NCI-H2029 treated with DMSO at 0.1 percent for 48 hours (cell line): ENCODE measurements around the gene HOXD3.
A peak's percentile ranks its signal among the peaks of the same experiment; 100 is the strongest.

Experiments
- DNase-seq: peaks from one replicate; lab custom pipeline; 2025; lab: John Stamatoyannopoulos, UW

The HOXD3 gene

DNA sequence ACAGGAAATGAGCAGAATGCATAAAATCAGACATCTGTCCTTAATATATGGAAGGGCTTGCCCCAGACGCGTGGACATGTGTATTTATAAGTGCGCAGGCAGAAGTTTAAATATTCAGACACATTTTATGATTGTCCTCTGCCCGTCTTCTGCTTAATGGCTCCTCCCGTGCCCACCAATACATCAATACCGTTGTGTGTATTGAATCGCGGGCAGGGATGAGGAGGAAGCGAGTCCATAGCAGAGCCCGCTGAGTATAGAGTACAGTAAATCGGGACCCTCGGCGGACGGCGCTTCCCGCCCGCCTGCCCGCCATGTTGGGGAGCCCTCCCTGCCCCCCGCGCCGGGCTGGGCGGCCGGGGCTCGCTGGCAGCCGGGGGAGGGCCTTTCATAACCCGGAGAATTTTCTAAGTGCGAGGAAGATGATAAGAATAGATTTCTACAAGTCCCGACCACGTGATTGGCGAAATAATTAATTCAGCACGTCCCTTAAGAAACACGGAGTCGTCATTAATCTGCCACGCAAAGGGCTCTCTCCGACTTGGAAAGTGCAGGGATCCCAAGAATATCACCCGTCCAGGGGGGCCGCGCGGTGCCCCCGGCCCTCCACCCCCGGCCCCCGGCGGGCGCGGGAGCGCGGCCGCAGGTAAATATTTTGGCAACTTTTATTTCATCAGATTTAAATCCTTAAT lies at the start of gene HOXD3:
Gene HOXD3, plus strand, starts transcription at position 501 of the 692 bp plus-strand sequence. CDS start 11,808 bp downstream, outside the sequence.
- no peak for DNase-seq

DNA sequence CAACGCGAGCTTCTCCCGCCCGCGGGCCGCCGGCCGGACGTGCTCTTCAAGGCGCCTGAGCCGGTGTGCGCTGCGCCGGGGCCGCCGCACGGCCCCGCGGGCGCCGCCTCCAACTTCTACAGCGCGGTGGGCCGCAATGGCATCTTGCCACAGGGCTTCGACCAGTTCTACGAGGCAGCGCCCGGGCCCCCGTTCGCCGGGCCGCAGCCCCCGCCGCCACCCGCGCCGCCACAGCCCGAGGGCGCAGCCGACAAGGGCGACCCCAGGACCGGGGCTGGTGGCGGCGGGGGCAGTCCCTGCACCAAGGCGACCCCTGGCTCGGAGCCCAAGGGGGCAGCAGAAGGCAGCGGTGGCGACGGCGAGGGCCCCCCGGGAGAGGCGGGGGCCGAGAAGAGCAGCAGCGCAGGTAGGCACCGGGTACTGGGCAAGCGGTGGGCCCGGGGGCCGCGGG lies 49.4 kb upstream of the HOXD3 start:
- DNase-seq, result no peak

GRCh38 chr2:176109192-176109901 lies 47.8 kb upstream of the HOXD3 start:
- DNase-seq, result no peak

- no peak for DNase-seq
These were observed 47.2 kb upstream of the HOXD3 start for GRCh38 chr2:176109946-176110345.

- no peak for DNase-seq
These were observed 46.4 kb upstream of the HOXD3 start for GRCh38 chr2:176110415-176111308.

- peak; percentile 82 for DNase-seq
These were observed 45.8 kb upstream of the HOXD3 start for GRCh38 chr2:176111309-176111663.

- DNase-seq, result no peak
These were observed 45.2 kb upstream of the HOXD3 start for GRCh38 chr2:176111846-176112374.

DNA sequence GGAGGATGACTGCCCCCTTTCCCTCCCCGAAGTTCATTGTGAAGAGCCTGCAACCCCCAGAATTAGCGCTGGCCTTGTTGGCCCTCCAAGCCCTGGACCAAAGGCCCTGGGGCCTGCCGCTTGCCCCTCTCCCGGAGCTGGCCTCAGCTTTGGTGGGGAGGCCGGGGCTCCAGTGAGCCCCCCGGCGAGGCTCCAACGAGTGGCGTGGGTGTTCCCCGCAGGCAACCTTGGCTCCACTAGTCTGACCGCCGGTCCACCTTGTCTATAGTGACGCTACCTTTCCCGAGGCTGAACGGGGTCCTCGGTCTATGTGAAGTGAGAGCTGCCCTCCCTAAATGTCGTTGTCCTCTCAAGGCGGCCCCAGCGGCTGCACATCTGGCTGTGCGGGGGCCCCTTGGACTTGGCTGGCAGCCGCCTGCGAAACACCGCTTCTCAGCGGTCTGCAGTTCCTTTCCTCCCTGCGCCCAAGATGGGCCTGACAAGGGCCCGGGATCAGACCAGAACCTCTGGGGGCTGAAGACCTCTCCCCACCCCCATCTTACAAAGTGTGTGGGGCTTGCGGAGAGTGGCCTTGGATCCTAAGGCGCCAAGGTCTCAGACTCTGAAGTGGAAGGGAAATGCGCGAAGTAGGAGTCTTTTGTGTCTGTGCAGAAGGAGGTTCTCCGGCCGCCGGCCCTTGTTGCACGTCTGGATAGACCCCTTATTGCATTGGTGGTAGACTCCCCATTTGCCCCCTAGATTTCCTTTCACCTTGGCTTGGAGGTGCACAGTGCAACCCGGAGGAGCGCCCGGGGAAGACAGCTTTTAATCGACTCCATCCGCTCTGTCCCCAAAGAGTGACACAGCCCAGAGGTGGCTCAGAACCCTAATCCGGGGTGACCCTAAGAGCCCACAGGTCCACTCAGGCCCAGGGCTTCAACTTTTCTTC lies 44.5 kb upstream of the HOXD3 start:
- no peak for DNase-seq

- DNase-seq, result peak; percentile 85
These were observed 42.8 kb upstream of the HOXD3 start for GRCh38 chr2:176114120-176114929.

- no peak for DNase-seq
These were observed 42.0 kb upstream of the HOXD3 start for GRCh38 chr2:176114930-176115625.

- no peak for DNase-seq
These were observed 41.0 kb upstream of the HOXD3 start, which contains the start of gene HOXD10 for GRCh38 chr2:176115883-176116813. Gene HOXD10 (plus strand): TSS chr2:176116778. CDS start chr2:176116834, 56 bp downstream.

- no peak for DNase-seq
These were observed 39.8 kb upstream of the HOXD3 start for GRCh38 chr2:176117162-176117822.

DNA sequence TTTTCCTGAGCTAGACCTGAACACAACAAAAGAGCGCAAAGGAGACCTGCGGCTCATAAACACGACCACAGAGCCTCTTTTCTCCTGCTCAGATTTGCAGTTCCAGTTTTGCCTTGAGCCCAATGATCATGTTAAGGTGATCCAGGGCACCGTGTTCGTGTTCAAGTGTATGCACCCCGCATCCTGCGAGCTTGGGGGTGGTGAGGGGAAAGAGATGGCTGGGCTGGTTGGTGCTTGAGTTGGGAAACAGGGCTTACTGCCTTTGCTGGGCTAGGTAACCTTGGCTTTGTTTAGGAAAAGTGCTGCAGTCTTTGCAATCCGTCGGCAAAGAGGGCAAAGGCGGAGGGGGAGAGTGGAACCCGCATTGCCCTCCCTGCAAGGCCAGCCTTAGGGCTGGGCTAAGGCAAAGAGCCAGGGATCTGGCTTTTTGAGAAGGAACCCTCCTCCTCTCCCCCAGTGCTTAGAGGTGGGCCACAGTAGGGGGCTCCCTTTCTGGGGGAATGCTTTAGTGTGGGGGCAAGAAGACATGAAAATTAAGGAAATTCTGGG lies 39.2 kb upstream of the HOXD3 start:
- no peak for DNase-seq

GRCh38 chr2:176118601-176119339 lies 38.3 kb upstream of the HOXD3 start:
- DNase-seq, result peak; percentile 64

- no peak for DNase-seq
These were observed 36.5 kb upstream of the HOXD3 start for GRCh38 chr2:176120364-176121189.
